Kasumi-1 (cell line): ENCODE measurements around the gene SPDL1.
"Not testable (repeated sequence)": the region's sequence is repeated elsewhere in the genome, so short reads cannot be mapped to it uniquely, and the experiment has no call there.

ENCODE experiments used
- DNase-seq, 2 experiments: peaks; one replicate each; lab custom pipeline; 2025; lab: John Stamatoyannopoulos, UW

The SPDL1 gene

GRCh38 chr5:169574134-169574646, 9.4 kb upstream of the SPDL1 start:
- no peak for DNase-seq

GRCh38 chr5:169576181-169576598, 7.4 kb upstream of the SPDL1 start:
- no peak for DNase-seq

- no peak for DNase-seq
Observed at GRCh38 chr5:169577951-169578350, 5.6 kb upstream of the SPDL1 start.

- DNase-seq: no peak
Observed at GRCh38 chr5:169580964-169581363, 2.6 kb upstream of the SPDL1 start.

- peak; percentile 70 to 82 for DNase-seq
Observed at GRCh38 chr5:169581580-169582227, 1.9 kb upstream of the SPDL1 start.

GRCh38 chr5:169583101-169583423, 511 bp upstream of the SPDL1 start:
- no peak for DNase-seq

GRCh38 chr5:169584998-169585451, 1.5 kb downstream of the SPDL1 start:
- no peak for DNase-seq

GRCh38 chr5:169590602-169591001, 7.0 kb downstream of the SPDL1 start:
- no peak for DNase-seq

- DNase-seq: no peak
Observed at GRCh38 chr5:169591636-169592035, 8.1 kb downstream of the SPDL1 start.

GRCh38 chr5:169592937-169593650, 9.5 kb downstream of the SPDL1 start:
- DNase-seq: no peak

GRCh38 chr5:169595172-169595820, 11.7 kb downstream of the SPDL1 start:
- no peak for DNase-seq

GRCh38 chr5:169599451-169599850, 15.9 kb downstream of the SPDL1 start:
- DNase-seq: no peak

GRCh38 chr5:169602535-169602934, 19.0 kb downstream of the SPDL1 start:
- no peak for DNase-seq

GRCh38 chr5:169606279-169606678, 22.7 kb downstream of the SPDL1 start:
- DNase-seq: no peak

- DNase-seq: no peak
Observed at GRCh38 chr5:169607882-169608281, 24.3 kb downstream of the SPDL1 start.

- no peak for DNase-seq
Observed at GRCh38 chr5:169609716-169610115, 26.1 kb downstream of the SPDL1 start.

- DNase-seq: no peak
Observed at GRCh38 chr5:169610606-169611005, 27.0 kb downstream of the SPDL1 start.

GRCh38 chr5:169615561-169615960, 32.0 kb downstream of the SPDL1 start:
- no peak for DNase-seq

GRCh38 chr5:169624307-169624706, 40.7 kb downstream of the SPDL1 start:
- not testable (repeated sequence) for DNase-seq

- DNase-seq: no peak
Observed at GRCh38 chr5:169626779-169627178, 43.2 kb downstream of the SPDL1 start.

GRCh38 chr5:169627551-169627950, 44.0 kb downstream of the SPDL1 start:
- no peak for DNase-seq

- no peak for DNase-seq
Observed at GRCh38 chr5:169628892-169629291, 45.3 kb downstream of the SPDL1 start.
